HG02588 (cell line): ENCODE results near the gene TCL1A.
"Not testable (repeated sequence)": the region's sequence is repeated elsewhere in the genome, so short reads cannot be mapped to it uniquely, and the experiment has no call there.

ENCODE experiments used
- ATAC-seq: cut with Tn5 transposase; IDR thresholded peaks from one replicate; pipeline ENCODE4 v1.9.1; 2021; ENCODE audit warnings: mild to moderate bottlenecking, moderate library complexity; ENCODE audit not compliant: unreplicated experiment

TCL1A gene, protein sequence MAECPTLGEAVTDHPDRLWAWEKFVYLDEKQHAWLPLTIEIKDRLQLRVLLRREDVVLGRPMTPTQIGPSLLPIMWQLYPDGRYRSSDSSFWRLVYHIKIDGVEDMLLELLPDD

DNA sequence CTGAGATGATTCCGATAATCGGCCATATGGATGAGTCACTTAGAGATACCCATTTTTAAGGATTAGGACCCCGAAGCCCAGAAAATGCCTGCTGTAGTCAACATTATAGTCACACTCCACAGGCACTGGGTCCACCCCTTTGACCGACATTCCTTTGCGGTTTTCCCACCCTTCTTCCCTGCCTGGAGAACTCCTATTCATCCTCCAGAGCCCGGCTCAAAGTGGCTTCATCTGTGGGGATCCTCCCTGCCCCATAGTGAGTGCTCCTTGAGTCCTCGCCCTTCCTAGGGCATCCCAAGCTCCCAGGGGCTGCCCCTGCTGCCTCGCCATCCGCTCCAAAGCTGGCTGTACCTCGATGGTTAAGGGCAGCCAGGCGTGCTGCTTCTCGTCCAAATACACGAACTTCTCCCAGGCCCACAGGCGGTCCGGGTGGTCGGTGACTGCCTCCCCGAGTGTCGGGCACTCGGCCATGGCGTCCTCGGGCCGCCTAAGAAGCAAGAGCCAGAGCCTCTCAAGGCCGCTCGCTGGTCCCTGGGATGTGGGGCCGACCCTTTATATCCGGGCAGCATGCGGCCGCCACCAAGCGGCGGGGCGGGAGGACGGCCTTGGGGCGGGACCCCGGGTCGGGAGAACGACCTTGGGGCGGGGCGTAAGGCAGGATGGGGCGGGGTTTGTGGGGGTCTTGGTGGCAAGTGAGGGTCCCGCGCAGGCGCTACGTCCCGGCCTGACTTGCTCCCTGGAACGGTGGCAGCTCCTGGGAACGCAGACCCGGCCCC lies at the start of gene TCL1A:
Gene TCL1A (minus strand): TSS at position 530 of the 776 bp plus-strand sequence. CDS start 59 bp downstream, at position 471.
- peak; percentile 89 for ATAC-seq

DNA sequence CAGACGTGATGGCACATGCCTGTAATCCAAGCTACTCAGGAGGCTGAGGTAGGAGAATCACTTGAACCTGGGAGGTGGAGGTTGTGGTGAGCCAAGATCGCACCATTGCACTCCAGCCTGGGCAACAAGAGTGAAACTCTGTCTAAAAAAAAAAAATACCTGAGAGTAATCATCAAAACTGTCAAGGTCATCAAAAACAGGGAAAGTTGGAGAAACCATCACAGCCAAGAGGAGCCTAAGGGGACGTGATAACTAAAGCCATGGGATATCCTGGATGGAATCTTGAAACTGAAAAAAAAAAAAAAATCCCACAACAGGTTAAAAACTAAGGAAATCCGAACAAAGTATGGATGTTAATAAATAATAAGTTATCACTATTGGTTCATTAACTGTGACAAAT lies 49.1 kb upstream of the TCL1A start:
- not testable (repeated sequence) for ATAC-seq

DNA sequence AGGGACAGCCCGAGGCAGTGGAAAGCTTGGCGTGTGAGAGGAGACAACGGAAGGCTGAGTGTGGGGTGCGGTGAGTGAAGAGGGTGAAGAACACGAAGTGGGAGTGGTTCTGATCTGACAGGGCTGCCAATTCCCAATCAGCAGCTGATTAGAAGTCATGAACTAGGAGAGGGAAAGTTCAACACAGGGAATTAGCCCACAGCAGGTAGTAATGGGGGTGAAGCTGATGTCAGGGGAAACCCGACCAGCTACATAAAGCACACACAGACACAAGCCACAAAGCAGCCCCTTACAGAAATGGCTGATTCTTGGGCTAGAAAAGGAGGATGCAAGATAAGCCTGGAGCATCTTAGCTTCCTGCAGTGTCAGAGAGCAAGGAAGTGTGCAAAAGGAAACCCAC lies 47.5 kb upstream of the TCL1A start:
- no peak for ATAC-seq

DNA sequence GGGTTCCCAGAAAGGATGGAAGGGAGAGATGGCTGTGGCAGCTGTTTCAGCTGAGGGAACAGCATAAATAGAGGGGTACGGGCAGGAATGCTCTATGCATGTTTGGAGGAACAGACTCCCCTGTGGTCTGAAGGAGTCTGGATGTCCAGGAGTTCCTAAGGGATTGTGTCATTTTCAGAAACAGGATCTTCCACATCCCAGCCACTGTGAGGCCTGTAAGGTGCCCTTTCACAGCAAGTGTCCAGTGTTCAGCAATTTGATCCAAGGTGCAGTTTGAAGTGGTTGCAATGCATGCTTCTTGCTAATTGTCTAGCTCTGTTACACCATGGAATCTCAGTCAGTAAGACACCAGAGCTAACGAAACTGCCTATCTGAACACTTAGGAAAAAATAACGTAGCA lies 46.7 kb upstream of the TCL1A start:
- ATAC-seq = no peak

DNA sequence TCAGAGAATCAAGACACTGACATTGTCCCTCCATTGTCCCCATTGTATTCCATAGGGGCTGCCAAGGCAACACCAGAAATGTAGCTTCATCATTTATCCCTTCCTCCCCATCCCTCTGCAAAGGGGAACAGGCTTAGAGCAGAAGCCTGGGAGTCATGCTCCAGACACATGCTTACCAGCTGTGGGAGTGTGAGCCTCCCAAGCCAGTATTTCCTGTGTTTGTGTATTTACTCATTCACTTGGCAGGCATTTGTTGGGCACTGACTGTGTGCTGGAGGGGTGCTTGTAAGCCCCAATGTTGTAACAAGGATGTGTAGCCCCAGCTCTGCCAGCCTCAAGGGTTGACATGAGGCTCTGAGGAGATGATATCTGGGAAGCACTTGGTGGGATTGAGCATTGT lies 46.0 kb upstream of the TCL1A start:
- no peak for ATAC-seq

DNA sequence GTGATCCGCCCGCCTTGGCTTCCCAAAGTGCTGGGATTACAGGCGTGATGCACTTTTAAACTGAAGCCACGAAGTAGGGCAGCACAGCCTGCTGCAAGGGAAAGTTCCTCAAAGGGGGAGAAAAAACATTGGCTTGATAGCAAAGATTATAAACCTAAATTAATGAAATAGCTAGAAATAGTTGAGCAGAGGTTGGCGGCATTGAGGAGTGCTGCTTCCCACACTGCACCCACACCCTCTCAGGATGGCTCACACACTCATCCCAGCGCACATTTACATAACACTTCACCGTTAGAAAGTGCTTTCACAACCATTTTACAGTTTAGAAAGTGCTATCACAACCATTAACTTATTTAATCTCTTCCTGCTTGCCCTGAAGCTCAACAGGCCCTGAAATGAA lies 44.4 kb upstream of the TCL1A start:
- no peak for ATAC-seq

DNA sequence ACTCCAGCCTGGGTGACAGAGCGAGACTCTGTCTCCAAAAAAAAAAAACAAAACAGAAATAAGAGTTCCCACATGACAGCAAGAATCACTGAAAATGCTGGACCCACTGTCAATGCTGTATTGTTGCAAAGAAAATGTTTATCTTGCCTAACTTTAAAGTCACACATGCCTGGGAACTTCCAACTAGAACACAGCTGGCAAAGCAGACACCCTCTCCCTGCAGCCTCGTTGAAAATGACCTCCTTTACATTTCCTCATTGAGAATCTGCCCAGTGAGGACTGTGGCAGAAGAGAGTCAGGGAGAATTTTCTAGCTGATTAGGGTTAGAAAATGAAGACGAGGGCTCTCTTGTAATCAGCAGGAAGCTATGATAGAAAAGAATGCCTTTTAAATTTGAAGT lies 42.8 kb upstream of the TCL1A start:
- ATAC-seq = no peak

DNA sequence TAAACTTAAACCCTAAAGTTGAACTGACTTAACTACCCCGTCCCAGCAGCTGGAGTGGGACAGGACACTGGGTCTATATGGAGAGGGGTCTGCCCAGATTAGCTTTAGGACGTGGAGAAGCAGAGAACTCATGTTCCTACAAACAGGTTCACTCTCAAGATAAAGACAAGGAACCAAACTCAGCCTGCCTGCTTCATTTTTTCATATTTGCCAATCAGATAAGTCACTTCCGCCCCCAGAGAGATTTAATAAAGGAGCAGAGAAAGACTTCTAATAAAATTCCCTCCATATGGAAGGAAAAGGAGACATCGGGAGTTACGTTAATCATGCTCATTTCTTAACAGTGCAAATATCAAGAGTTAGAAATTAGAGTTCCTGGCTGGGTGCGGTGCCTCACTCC lies 42.2 kb upstream of the TCL1A start:
- no peak for ATAC-seq

DNA sequence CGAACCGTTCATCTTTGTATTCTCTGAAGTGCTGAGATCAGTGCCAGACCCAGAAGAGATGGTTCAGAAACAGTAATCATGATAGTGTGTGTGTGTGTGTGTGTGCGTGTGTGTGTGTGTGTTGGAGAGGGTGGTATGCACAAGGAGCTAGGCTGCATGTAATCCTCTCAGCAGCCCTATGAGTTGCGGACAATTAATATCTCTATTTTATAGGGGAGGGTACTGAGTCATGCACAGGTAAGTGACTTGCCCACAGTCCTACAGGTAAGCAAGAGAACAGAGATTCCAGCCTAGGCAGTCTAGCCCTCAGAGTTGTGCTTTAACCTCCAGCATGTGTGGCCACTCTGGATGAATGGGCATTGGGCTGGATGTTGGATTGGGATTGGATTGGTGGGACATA lies 27.9 kb upstream of the TCL1A start:
- ATAC-seq = no peak

DNA sequence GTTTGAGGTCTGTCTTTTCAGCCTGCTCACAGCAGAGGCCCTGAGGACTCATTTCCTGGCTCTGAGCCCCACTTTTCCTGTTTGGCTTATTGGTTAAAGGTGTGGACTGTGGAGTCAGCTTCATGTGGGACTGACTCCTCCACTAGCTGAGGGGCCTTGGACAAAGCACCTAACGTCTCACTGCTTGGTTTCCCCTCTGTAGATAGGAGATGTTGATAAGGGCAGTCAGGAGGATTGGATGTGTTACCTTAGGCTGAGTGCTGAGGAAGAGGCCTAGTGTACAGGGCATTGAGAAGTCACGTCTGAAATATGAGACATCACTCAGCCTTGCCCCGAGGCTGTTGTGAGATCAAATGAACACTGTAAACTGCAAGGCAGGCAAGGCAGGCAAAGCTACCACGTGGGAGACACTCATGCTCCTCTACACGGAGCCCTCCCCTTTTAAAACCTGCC lies 27.1 kb upstream of the TCL1A start:
- ATAC-seq = no peak

DNA sequence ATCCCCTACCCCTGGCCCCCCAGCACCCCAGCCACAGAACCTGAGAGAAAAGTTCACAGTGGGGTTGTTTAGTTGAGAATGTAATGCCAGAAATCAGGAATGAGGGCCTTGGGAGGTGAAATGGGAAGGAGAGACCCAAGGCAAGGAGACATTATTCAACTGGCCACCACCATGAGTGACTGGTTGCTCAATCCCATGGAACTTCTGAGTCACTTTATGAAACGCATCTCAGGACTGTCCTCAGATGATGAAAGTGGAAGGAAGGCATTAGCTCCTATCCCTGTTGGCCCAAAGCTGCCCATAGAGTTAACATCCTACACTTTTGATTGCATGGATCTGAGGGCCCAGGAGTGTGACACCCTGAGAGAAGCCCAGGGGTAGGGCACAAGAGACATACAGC lies 25.4 kb upstream of the TCL1A start:
- ATAC-seq = no peak

DNA sequence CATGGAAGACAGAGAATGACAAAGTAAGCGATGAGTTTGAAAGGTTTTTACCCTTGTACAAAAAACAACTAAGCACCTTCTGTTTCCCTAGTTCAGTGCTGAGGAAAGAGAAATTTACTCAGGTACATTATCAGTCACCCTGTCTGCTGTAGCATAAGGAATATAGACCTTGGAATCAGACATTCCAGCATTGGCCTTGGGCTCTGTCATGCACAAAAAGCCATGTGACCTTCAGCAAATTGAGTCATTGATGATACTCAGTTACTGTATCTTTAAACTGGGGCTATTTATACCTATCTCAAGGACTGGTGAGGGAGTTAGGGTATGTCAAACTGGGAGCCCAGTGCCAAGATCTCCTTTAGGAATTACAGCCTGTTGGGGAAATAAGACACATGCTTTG lies 19.3 kb upstream of the TCL1A start:
- ATAC-seq = no peak

DNA sequence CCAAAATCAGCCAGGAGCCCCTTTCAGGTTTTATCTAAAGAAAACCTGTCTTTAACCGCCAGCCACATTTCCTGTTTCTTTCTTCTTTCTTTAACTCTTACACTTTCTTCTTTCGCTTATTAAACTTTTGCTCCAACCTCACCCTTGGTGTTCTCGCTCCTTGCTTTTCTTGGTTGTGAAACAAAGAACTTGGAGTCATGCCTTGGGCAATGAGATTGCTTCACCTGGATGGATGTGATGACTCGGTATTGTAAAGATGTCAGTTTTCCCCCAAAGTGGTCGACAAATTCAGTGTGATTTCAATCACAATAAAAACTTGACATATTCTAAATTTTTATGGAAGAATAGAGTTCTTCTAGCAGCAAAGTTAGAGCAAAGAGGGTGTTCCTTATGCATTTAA lies 16.2 kb upstream of the TCL1A start:
- no peak for ATAC-seq

DNA sequence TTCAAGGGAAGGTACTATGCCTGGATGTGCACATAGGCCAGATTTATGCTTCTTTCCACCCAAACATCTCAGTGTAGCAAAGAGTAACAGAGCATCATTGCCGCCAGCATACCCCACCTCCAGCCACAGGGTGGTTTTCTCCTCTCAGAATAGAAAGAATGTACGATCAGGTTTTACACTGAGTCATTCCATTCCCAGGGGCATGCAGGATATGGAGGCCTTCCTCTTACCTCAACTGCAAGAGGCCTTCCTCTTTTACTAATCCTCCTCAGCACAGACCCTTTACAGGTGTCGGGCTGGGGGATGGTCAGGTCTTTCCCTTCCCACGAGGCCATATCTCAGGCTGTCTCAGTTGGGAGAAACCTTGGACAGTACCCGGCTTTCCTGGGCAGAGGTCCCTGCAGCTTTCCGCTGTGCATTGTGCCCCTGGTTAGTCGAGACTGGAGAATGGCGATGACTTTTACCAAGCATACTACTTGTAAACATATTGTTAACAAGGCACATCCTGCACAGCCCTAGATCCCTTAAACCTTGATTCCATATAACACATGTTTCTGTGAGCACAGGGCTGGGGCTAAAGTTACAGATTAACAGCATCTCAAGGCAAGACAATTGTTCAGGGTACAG lies 15.6 kb upstream of the TCL1A start:
- ATAC-seq = not testable (repeated sequence)

DNA sequence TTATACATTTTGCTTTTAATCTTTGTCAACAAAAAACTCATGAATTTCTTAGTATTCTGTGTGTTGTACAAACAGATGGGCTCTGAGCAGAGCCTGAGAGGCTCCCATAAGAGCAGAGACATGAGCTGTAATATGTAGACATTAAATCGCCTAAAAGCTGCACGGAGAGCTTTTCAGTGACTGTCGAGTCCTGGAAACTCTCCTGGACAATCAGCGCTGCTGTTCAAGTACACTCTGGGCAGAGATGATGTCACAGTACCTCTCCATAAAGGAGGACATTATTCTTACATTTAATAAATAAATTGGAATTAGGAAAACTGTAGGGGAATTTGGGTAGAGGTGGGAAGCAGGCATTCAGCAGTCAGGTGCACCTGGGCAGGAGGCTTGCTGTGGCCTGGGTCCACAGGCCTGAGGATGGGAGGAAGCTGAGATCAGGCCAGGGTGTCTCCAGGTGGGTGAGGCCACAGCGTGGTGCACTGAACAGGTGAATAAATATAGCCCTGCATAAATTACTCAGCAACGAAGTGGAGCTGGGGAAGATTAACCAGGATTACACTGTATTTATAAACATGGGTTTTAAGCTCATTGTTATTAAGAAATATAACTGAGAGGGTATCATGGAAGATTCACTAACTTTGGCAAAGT lies 13.3 kb upstream of the TCL1A start:
- ATAC-seq = no peak

DNA sequence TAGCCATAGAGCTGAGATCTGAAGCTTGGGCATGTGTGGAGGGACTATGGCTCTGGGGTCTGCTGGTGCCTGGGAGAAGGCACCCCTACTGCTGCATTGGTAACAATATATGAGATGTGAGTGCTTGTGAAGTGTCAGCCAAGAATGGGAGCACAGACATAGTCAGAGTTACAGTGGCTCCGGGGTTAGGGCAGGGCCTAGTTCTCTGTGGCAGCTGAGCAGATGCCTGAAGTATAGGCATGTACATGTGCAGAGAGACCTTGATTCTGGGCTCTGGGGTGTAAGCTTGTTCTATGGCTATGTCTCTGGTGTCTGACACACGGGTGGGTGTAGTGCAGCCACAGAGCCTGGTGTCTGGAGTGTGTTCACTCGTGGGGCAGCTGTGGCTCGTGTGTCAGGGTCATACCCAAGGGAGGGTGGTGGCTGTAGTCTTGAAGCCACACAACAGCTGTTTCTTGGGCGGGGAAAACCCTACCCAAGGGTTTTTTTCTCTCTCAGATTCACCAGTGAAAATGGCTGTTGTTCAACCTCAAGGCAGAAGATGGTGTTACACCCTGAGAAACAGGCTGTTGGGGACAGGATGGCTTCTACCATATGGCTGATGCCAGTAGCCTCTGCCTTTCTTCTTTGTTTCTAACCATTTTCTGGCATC lies 11.9 kb upstream of the TCL1A start:
- ATAC-seq = peak; percentile 84

DNA sequence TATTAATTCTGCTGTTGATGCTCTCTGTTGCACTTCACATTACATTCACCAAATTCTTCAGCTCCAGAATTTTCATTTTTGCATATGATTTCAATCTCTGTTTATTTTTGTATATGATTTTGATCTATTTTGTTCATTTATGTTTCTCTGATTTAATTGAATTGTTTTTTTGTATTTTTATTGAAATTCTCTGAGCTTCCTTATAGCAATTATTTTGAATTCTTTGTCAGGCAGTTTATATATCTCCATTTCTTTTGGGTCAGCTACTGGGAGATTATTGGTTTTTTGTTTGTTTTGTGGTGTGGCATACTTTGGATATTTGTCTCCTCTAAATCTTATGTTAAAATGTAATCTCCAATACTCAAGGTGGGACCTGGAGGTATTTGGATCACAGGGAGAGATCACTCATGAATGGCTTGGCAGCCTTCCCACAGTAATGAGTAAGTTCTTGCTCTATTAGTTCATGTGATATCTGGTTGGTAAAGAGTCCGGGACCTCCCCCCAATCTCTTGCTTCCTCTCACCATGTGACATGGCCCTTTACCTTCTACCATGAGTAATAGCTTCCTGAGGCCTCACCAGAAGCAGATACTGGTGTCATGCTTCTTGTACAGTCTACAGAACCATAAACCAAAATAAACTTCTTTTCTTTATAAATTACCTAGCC lies 8.7 kb upstream of the TCL1A start:
- no peak for ATAC-seq

DNA sequence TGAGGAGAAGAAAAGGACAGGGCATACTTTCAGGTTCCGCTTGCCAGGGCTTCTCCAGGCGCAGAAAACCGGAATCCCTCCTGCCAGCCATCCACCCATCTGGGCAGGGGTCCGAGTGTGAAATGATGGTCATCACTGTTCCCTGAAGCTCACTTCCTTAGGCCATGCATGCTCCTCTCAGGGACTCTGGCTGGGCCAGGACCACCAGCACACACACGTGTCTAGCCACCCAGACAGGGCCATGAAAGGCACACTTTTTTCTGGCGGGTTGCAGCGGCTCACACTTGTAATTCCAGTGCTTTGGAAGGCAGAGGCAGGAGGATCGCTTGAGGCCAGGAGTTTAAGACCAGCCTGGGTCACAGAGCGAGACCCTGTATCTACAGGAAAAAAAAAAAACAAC lies 1.5 kb downstream of the TCL1A start:
- no peak for ATAC-seq

DNA sequence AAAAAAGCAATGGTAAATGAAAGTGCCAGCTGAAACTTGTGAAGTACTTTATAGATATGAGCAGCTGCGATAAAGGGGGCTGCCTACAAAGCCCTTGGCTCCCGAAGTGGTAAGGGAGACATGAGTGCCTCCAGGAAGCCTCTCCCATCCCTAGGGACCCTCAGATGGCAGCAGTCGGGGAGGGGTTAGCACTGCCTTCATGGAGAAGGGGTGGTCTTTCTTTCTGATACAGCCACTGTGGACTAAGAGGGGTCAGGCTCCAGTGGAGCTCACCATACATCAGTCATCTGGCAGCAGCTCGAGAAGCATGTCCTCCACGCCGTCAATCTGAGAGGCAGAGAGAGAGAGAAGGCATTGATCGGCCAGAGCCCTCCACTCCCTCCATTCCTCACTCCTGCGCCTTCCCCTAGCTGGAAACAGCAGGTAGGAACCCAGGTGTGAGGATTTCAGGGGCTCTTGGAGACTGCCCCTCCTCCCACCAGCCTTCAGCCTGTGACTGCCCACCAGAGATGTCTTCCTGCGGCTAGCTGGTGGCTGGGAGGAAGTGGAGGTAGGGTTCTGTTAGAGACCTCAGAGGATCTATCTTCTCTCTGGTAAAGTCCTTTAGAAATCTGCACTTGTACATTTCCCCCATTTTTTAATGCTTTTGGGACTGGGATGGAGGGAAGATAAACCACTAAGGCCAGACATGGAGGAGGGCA lies 2.3 kb downstream of the TCL1A start:
- ATAC-seq = peak; percentile 31

DNA sequence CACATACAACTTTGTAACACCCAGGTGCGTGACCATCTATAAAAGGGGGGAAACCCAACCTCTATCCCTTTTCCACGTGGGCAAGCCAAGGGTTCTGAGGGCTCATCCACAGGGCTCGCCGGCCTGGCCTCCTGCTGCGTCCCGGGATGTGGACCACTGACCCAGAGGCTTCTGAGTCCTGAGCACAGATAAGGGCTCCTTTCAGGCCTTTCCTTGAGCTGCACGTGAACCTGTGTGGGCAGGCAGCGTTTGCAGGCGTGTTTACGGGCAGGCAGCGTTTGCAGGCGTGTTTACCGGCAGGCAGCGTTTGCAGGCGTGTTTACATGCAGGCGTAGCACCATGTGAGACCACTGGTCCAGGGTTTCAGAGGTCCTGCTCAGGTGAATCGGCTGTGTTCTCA lies 3.8 kb downstream of the TCL1A start:
- ATAC-seq = no peak
